Measurements from ENCODE around the gene ASXL2. TPM values are rescaled to one million over a fixed set of nuclear protein-coding genes. Genes with fewer than 3 reads are reported as not detected.
A peak's percentile ranks its signal among the peaks of the same experiment; 100 is the strongest.
"Not testable (repeated sequence)": the region's sequence is repeated elsewhere in the genome, so short reads cannot be mapped to it uniquely, and the experiment has no call there.

Gene ASXL2
- 9.3 and 12.1 TPM in 2 replicates for total RNA-seq (2014; rRNA removed; shearing (Covaris generic))

GRCh38 chr2:25878361-25879132 lies at the start of gene ASXL2:
TSS of gene ASXL2 (minus strand) at chr2:25878487. CDS start at chr2:25878222, 265 bp downstream.
- peak; percentile 97 for DNase-seq (ENCODE audit: low spot score)

GRCh38 chr2:25926984-25927756 lies 48.9 kb upstream of the ASXL2 start:
- DNase-seq (ENCODE audit: low spot score) = no peak

- DNase-seq (ENCODE audit: low spot score) = no peak
Observed at GRCh38 chr2:25922501-25922900, 44.2 kb upstream of the ASXL2 start.

- DNase-seq (ENCODE audit: low spot score) = no peak
Observed at GRCh38 chr2:25920786-25921415, 42.6 kb upstream of the ASXL2 start.

GRCh38 chr2:25920336-25920735 lies 42.0 kb upstream of the ASXL2 start:
- no peak for DNase-seq (ENCODE audit: low spot score)

- no peak for DNase-seq (ENCODE audit: low spot score)
Observed at GRCh38 chr2:25917832-25918231, 39.5 kb upstream of the ASXL2 start.

GRCh38 chr2:25917411-25917810 lies 39.1 kb upstream of the ASXL2 start:
- not testable (repeated sequence) for DNase-seq (ENCODE audit: low spot score)

- DNase-seq (ENCODE audit: low spot score) = not testable (repeated sequence)
Observed at GRCh38 chr2:25915944-25916772, 37.9 kb upstream of the ASXL2 start.

- DNase-seq (ENCODE audit: low spot score) = not testable (repeated sequence)
Observed at GRCh38 chr2:25915411-25915810, 37.1 kb upstream of the ASXL2 start.

GRCh38 chr2:25913696-25913973 lies 35.3 kb upstream of the ASXL2 start:
- not testable (repeated sequence) for DNase-seq (ENCODE audit: low spot score)

- no peak for DNase-seq (ENCODE audit: low spot score)
Observed at GRCh38 chr2:25912851-25913695, 34.8 kb upstream of the ASXL2 start.

- not testable (repeated sequence) for DNase-seq (ENCODE audit: low spot score)
Observed at GRCh38 chr2:25909574-25909973, 31.3 kb upstream of the ASXL2 start.

GRCh38 chr2:25905126-25905525 lies 26.8 kb upstream of the ASXL2 start:
- no peak for DNase-seq (ENCODE audit: low spot score)

- DNase-seq (ENCODE audit: low spot score) = no peak
Observed at GRCh38 chr2:25903216-25903776, 25.0 kb upstream of the ASXL2 start.

GRCh38 chr2:25899404-25899970 lies 21.2 kb upstream of the ASXL2 start:
- DNase-seq (ENCODE audit: low spot score) = no peak

- no peak for DNase-seq (ENCODE audit: low spot score)
Observed at GRCh38 chr2:25897506-25897905, 19.2 kb upstream of the ASXL2 start.

GRCh38 chr2:25896308-25896707 lies 18.0 kb upstream of the ASXL2 start:
- not testable (repeated sequence) for DNase-seq (ENCODE audit: low spot score)

- DNase-seq (ENCODE audit: low spot score) = no peak
Observed at GRCh38 chr2:25895610-25896009, 17.3 kb upstream of the ASXL2 start.

GRCh38 chr2:25895018-25895417 lies 16.7 kb upstream of the ASXL2 start:
- DNase-seq (ENCODE audit: low spot score) = no peak

Measured in HT-29 (cell line).